ENCODE data around the gene SSBP2. TPM values are rescaled to one million over a fixed set of nuclear protein-coding genes. Genes with fewer than 3 reads are reported as not detected.

Gene SSBP2
- total RNA-seq, 2 donors from 2014 or later: 11.1 to 28.0 TPM

GRCh38 chr5:81395262-81395661, 355.6 kb downstream of the SSBP2 start:
- TF ChIP-seq, protein P1, sequence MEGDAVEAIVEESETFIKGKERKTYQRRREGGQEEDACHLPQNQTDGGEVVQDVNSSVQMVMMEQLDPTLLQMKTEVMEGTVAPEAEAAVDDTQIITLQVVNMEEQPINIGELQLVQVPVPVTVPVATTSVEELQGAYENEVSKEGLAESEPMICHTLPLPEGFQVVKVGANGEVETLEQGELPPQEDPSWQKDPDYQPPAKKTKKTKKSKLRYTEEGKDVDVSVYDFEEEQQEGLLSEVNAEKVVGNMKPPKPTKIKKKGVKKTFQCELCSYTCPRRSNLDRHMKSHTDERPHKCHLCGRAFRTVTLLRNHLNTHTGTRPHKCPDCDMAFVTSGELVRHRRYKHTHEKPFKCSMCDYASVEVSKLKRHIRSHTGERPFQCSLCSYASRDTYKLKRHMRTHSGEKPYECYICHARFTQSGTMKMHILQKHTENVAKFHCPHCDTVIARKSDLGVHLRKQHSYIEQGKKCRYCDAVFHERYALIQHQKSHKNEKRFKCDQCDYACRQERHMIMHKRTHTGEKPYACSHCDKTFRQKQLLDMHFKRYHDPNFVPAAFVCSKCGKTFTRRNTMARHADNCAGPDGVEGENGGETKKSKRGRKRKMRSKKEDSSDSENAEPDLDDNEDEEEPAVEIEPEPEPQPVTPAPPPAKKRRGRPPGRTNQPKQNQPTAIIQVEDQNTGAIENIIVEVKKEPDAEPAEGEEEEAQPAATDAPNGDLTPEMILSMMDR (IDR thresholded peaks at IDR 0.05): no peak
- Histone ChIP-seq H3K36me3 (no peaks in the 10 kb centered on the region), H3K9me3 (no peaks in the 10 kb centered on the region), H3K4me3 (no peak overlapping the region), H3K9ac (ENCODE audit: low read depth in 2 of 2, low read length in 2 of 2) (no peak overlapping the region), H3K27me3 (peaks cover 14% of the 10 kb centered on the region), H3K27ac (no peak overlapping the region), H3K4me1 (no peaks in the 10 kb centered on the region)
- DNase-seq: no peak
- intact Hi-C loops (cut with DNase I): no loop called here

- intact Hi-C loops (cut with DNase I): no loop called here
- no peak within 1 kb of the TSS for H3K9ac ChIP-seq (ENCODE audit: low read depth in 2 of 2, low read length in 2 of 2)
- TF ChIP-seq, protein P1 (IDR thresholded peaks at IDR 0.05): no peak
- H3K9me3 ChIP-seq: no peaks in the 10 kb centered on the region
- H3K36me3 ChIP-seq: no peaks in the 10 kb centered on the region
- H3K4me1 ChIP-seq: no peaks in the 10 kb centered on the region
- no peak within 1 kb of the TSS for H3K27ac ChIP-seq
- H3K4me3 ChIP-seq: peak within 1 kb of the TSS; percentile 40
- no peak for DNase-seq
- peaks cover 14% of the 10 kb centered on the region for H3K27me3 ChIP-seq
Observed at GRCh38 chr5:81393783-81394718, 356.8 kb downstream of the SSBP2 start, which contains the start of gene ACOT12. ACOT12 (minus strand) TSS chr5:81394134; CDS start chr5:81394114, 20 bp downstream.

DNA sequence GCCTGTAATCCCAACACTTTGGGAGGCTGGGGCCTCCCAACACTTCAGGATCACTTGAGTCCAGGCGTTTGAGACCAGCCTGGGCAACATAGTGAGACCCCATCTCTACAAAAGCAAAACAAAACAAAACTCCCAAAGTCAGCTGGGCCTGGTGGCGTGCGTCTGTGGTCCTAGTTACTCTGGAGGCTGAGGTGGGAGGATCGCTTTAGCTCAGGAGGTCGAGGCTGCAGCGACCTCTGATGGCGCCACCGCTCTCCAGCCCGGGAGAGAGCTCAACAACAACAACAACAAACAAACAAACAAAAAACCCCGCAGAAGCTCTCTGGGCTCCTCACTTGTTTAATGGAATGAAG, 357.5 kb downstream of the SSBP2 start:
- intact Hi-C loops (cut with DNase I): no loop called here
- H3K4me3 ChIP-seq: peak overlapping the region; percentile 40
- no peaks in the 10 kb centered on the region for H3K9me3 ChIP-seq
- no peak overlapping the region for H3K9ac ChIP-seq (ENCODE audit: low read depth in 2 of 2, low read length in 2 of 2)
- H3K27ac ChIP-seq: no peak overlapping the region
- TF ChIP-seq, protein P1 (IDR thresholded peaks at IDR 0.05): no peak
- no peaks in the 10 kb centered on the region for H3K36me3 ChIP-seq
- peaks cover 14% of the 10 kb centered on the region for H3K27me3 ChIP-seq
- no peaks in the 10 kb centered on the region for H3K4me1 ChIP-seq
- no peak for DNase-seq

DNA sequence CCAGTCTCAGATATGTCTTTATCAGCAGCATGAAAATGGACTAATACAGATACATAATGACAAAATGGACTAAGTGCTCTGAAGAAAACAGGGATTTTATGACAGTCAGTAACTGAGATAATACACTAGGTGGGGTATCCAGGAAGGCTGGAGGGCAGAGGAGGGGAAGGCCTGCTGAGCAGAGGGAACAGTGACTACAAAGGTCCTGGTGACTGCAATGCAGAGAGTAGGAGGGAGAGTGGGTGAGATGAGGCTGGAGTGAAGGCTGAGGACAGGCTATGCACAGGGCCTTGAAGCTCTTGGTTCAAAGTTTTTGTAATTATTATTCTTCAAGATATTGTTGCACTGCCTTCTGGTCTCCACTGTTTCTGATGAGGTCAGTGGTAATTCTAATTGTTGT, 361.9 kb downstream of the SSBP2 start:
- TF ChIP-seq, protein P1 (IDR thresholded peaks at IDR 0.05): no peak
- Histone ChIP-seq H3K9ac (ENCODE audit: low read depth in 2 of 2, low read length in 2 of 2) (no peak overlapping the region), H3K27ac (no peak overlapping the region), H3K36me3 (no peaks in the 10 kb centered on the region), H3K4me1 (no peaks in the 10 kb centered on the region), H3K27me3 (peaks cover 9% of the 10 kb centered on the region), H3K9me3 (no peaks in the 10 kb centered on the region), H3K4me3 (no peak overlapping the region)
- intact Hi-C loops (cut with DNase I): no loop called here
- DNase-seq: no peak

DNA sequence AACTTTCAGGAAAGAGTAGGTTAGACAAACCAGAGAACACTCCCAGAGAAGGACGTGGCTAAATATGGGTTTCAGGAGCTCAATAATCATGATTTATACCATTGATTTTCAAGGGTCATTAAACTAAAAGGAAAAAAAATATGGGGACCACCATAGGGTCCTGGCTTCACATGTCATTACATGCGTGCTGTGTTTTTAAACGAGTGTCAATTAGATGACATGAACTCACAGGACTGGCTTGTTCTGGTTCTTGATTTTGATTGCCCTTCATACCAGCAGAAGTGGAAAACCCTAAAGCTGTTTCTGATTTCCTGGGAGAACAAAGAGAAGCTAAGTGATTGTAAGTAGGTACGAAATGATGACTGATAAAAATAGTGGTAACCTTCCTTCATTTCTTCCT, 362.7 kb downstream of the SSBP2 start:
- TF ChIP-seq, protein P1 (IDR thresholded peaks at IDR 0.05): no peak
- no peaks in the 10 kb centered on the region for H3K4me1 ChIP-seq
- no peaks in the 10 kb centered on the region for H3K36me3 ChIP-seq
- no peak overlapping the region for H3K9ac ChIP-seq (ENCODE audit: low read depth in 2 of 2, low read length in 2 of 2)
- peaks cover under 1% of the 10 kb centered on the region for H3K27me3 ChIP-seq
- no peak overlapping the region for H3K4me3 ChIP-seq
- intact Hi-C loops (cut with DNase I): no loop called here
- no peak overlapping the region for H3K27ac ChIP-seq
- DNase-seq: no peak
- no peaks in the 10 kb centered on the region for H3K9me3 ChIP-seq

Data from colonic mucosa (tissue), 4 donors.